Skin epidermis (tissue), 12 donors: ENCODE measurements around the gene DDX52.

ENCODE experiments used
- H3K27ac ChIP-seq, 21 experiments: fragments of 200-600 bp; sonication (generic) in 11 of 21; one replicate each; pipeline ENCODE4 v1.5.0; 2020; ENCODE audit warnings: mild to moderate bottlenecking in 3 of 21, inconsistent platforms in 2 of 21, moderate library complexity in 2 of 21
- H3K4me3 ChIP-seq, 7 experiments: fragments of 200-600 bp; sonication (generic) in 2 of 7; one replicate each; pipeline ENCODE4 v1.5.0; 2020; ENCODE audit warnings: inconsistent platforms in 2 of 7, mild to moderate bottlenecking in 2 of 7, moderate library complexity in 1 of 7

The DDX52 gene

DNA sequence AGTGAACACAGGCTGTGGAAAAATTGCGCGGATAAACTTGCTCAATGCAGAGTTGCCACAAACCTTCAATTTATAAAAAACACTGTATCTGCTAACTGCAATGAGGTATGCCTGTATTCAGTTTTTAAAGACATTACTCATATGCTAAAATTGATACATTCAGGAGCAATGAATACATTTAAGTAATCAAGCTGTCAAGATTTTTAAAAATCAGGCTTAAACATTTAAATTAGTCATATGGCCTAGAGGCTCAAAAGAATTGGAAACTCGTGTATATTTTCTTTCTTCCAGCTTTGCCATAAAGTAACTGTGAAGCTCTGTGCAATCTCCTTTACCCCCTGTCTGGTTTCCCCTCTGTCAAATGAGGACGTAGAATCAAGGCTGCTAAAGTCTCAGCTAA is 38.2 kb downstream of the DDX52 start:
- peak overlapping the region in 8 of 21 experiments; percentile 4 to 94 (median 43) for H3K27ac ChIP-seq
- no peak overlapping the region for H3K4me3 ChIP-seq

DNA sequence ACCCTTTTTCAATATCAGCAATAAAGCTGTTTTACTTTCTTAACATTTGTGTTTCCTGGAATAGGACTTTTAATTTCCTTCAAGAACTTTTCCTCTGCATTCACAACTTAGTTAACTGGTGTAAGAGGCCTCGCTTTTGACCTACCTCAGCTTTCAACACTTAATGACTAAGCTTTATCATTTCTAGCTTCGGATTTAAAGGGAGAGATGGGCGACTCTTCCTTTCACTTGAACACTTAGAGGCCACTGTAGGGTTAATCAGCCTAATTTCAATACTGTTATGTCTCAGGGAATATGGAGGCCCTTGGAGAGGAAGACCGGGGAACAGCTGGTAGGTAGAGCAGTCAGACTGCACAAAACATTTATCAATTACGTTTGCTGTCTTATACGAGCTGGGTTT is 38.7 kb downstream of the DDX52 start:
- Histone ChIP-seq H3K27ac (peak overlapping the region in 5 of 21 experiments; percentile 21 to 94 (median 42)), H3K4me3 (no peak overlapping the region)

DNA sequence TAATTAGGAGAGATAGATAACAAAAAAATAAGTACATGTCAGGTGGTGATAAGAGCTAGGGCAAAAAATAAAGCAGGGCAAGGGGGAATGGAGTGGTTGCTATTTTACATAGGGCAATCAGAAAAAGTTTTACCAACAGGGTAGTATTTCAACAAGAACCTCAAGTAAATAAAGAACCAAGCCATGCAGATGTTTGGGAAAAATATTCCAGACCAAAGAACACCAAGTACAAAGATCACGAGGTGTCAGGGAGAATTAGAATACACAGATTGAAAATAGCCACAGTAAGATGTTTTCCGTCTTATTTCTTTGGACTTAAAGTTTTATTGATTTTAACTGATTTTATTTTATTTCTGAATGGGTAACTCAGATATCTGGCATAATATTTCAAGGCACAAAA is 45.1 kb downstream of the DDX52 start:
- Histone ChIP-seq H3K4me3 (no peak overlapping the region), H3K27ac (no peak overlapping the region)

DNA sequence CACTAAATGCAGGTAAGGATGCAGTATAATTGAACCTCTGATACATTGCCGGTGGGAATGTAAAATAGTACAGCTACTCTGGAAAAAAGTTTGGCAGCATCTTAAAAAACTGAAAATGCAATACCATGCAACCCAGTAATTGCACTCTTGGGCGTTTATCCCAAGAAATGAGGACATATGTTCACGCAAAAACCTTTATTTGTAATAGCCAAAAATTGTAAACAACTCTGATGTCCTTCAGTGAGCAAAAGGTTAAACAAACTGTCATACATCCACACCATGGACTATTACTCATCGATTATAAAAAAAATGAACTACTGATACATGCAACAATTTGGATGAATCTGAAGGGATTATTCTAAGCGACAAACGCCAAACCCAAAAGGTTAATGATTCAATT is 51.0 kb downstream of the DDX52 start:
- H3K4me3 ChIP-seq = no peak overlapping the region
- no peak overlapping the region for H3K27ac ChIP-seq

DNA sequence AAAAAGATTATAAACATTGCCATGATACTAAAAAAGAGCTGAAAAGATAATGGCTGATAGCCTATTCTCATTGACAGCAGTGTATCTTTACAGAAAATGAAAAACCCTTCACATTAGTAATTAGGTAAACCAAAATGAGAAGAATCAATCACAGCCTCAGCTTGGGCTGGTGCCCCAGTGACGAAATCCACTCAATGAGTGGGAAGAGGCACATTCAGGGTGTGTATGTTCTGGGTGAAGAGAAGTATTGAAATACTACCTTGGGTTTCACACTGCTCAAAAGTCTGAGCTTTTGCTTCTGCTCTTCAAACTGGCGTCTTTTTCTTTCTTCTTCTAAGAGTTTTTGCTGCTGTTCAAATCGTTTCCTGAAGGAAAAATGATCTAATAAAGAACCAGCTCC is 58.2 kb downstream of the DDX52 start:
- Histone ChIP-seq H3K27ac (no peak overlapping the region), H3K4me3 (no peak overlapping the region)

DNA sequence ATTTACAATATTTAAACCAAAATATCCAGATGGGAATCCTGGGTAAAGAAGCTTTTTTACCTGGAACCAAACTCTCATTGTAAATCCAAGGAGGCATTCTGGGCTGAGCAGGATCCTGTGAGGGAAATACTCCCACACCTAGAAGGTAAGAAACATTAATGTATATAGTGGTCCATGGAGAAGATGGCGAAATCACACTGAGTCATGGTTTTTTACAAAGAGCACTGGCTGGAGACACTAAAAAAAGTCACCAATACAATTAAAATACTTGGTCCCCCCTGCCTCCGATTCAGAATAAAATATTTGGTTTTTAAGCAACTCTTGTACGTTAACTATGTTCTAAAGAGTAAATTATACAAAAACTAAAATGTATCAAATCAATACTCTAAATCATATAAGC is 67.0 kb downstream of the DDX52 start:
- no peak overlapping the region for H3K4me3 ChIP-seq
- H3K27ac ChIP-seq = no peak overlapping the region

DNA sequence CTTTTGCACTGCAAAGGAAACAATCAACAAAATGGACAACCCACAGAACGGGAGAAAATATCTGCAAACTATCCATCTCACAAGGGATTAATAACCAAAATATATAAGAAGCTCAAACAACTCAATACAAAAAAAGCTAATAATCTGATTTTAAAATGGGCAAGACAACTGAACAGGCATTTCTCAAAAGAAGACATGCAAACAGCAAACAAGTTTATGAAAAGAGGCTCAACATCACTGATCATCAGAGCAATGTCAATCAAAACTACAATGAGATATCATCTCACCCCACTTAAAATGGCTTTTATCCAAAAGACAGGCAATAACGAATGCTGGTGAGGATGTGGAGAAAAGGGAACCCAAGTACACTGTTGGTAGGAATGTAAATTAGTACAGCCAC is 68.8 kb downstream of the DDX52 start:
- H3K27ac ChIP-seq = no peak overlapping the region
- H3K4me3 ChIP-seq = no peak overlapping the region

DNA sequence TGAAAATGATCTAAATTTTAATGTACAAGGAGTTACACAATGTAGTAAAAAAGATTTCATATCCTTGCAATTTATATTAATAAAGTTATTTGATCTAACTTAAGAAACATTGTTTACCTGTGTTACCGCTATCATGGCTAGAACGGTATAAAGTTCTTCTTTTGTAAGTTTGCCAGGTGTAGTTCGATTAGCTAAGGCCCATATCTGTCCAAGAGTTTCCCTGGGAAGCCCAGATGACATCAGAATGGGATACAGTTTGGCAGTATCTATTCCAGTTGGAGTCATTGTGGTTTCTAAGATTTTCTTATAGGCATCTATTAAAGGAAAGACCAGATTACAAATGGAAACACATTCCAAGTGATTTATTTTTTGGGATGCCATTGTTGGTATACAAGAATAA is 71.6 kb downstream of the DDX52 start:
- Histone ChIP-seq H3K27ac (no peak overlapping the region), H3K4me3 (no peak overlapping the region)

DNA sequence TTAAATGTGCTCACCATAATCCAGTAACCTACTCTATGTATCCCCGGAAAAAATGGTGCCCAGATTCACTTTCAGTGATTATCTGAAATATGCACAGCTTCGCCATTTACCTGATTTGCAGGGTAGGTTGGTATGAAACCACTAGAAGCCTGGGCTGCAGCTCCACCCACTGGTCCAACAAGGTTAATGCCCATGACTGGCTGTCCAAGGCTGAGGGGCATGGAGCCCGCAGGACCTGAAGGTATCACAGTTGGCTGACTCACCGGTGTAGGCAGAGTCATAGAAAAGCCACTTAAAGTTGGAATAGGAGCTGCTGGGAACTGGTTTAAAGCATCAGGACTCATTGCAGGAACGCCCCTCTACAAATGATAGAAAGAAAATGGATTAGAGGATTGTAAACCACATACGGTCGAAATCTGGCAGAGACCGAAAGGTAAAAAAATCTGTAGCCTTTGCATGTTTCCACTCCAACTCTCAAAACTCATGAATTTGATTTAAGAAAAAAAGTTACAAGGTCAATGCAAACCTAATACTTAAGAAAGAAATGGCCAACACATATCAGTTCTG is 72.6 kb downstream of the DDX52 start:
- no peak overlapping the region for H3K4me3 ChIP-seq

DNA sequence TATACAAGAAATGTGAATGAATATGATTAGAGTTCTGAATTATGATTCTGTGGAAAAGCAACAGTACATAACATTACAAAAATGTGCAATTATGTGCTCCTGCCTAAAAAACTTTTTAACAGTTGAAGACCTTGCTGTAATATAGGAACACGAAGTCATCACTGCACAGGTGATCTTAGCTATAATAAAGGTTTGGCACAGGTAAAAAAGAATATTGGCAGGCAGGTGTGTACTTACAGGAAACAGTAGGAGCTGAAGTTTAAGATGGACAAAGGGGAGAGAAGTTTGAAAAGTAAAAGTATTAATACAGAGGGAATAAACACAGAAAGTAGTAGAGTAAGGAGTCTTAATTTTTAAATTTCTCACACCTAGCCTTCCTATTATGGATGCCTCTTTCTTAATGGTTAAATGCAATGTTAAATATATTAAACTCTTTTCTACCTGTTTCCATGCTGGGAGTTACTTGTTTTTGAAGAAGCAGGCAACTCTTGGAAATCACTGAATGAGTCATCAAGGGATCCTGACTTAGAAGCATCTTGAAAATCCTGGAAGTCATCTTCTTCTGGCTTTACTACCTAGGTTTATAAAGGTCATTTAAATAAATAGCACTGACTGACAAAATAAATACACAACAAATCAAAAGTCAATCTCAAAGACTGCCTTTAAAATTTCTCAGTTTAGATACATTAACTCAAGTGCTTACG is 74.7 kb downstream of the DDX52 start:
- Histone ChIP-seq H3K27ac (no peak overlapping the region), H3K4me3 (no peak overlapping the region)

More for the DNA sequence above, 72.6 kb downstream of the DDX52 start:
- H3K27ac ChIP-seq = no peak overlapping the region

DNA sequence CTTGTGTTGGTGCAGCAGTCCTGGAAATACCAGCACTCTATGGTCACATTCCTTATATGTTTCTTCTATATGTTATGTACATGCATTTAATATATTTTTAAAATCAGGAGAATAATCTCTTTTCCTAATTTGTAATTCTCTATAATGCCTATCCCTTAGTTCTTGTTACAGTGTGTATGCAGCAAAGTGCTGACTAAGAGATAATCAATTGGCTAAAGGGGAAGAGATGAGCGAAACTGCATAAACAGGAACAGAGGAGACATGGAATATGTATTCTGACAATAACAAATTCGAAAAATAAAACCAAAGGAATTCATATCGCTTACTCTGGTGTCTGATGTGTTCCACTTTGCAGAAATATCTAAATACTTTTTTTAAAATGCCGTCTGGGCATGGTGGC is 75.7 kb downstream of the DDX52 start:
- H3K27ac ChIP-seq = no peak overlapping the region

DNA sequence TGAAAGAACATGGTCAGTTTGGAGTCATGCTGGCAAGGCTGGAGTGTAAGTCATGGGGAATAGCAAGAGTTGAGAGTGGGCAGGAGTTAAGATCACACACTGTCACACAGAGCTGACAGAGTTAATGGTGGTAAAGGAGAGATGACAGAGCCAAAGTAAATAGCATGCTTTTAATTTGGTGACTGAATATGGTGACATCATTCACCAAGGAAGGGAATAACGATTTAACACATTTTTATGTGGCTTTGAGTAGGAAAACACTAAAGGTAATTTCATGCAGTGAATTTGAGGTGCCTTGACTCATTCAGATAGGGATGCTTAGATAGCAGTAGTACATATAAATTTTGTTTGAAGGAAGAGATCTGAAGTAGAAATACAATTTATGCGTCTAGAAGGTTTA is 76.1 kb downstream of the DDX52 start:
- H3K4me3 ChIP-seq = no peak overlapping the region
- H3K27ac ChIP-seq = no peak overlapping the region

More for the DNA sequence above, 75.7 kb downstream of the DDX52 start:
- no peak overlapping the region for H3K4me3 ChIP-seq

DNA sequence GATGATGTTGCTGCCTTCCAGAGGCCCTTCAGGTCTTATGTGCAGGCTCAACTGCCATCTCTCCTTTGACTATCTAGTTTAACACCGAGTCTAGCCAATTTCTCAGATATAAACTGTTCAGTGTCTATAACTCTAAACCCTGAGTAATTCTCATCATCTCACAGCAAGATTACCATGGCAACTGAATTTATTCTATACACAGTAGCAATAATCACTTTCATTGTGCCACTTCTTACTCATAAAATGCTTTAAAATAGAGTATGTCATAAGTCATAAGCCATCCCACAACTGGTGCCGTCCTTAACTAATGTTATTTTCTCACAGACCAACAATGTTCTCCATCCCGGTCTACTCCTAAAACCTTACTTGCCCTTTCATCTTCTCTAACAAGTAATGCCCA is 79.0 kb downstream of the DDX52 start:
- no peak overlapping the region for H3K27ac ChIP-seq
- no peak overlapping the region for H3K4me3 ChIP-seq

DNA sequence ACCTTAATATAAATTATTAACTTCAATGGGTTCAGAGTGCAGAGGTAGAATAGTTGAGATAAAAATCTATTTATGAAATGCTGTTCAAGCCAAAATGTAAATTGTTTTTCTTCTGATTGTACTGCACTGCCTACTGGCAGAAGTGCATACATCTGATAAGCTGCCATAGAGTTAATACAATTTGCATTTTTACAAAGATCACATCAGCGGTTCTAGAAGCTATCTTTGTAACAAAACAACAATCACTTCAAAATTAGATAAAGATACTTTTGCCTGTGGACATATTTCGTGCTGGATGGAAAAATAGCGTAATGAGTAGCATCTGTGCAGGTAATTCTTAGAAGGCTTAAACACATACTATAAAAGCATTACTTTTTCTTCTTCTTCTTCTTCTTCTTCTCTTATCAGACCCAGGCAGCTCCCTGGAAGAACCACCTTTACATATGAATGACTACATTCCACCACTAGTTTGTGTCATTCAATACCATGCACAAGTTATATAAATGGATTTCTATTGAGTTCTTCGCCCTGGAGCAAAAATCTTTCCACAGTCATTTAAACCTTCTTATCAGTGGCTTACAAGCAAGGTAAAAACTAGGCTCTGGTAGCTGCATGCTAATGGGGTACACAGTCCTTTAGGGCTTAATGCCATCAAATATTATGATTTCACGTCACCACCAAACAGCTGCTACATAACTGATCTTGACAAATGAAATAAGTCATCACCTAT is 81.1 kb downstream of the DDX52 start:
- H3K27ac ChIP-seq = no peak overlapping the region
- no peak overlapping the region for H3K4me3 ChIP-seq
